Hematopoietic multipotent progenitor cell (in vitro differentiated cells): ENCODE measurements around the gene CD24. TPM values are rescaled to one million over a fixed set of nuclear protein-coding genes. Genes with fewer than 3 reads are reported as not detected.
A peak's percentile ranks its signal among the peaks of the same experiment; 100 is the strongest.
"Not testable (repeated sequence)": the region's sequence is repeated elsewhere in the genome, so short reads cannot be mapped to it uniquely, and the experiment has no call there.

Experiments
- DNase-seq, 3 donors: peaks; one replicate each; pipeline ENCODE4 v3.0.0-alpha.2; 2011 to 2015; ENCODE audit warnings: low read depth in 2 of 3, low spot score in 2 of 3
- total RNA-seq: library from RNA; depleted of rRNA; stranded (reverse); fragments of >200 nt; gene quantifications from one replicate; pipeline ENCODE4 v1.2.3, GENCODE V29; 2012

The CD24 gene, protein sequence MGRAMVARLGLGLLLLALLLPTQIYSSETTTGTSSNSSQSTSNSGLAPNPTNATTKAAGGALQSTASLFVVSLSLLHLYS
- total RNA-seq: 3.5 TPM

DNA sequence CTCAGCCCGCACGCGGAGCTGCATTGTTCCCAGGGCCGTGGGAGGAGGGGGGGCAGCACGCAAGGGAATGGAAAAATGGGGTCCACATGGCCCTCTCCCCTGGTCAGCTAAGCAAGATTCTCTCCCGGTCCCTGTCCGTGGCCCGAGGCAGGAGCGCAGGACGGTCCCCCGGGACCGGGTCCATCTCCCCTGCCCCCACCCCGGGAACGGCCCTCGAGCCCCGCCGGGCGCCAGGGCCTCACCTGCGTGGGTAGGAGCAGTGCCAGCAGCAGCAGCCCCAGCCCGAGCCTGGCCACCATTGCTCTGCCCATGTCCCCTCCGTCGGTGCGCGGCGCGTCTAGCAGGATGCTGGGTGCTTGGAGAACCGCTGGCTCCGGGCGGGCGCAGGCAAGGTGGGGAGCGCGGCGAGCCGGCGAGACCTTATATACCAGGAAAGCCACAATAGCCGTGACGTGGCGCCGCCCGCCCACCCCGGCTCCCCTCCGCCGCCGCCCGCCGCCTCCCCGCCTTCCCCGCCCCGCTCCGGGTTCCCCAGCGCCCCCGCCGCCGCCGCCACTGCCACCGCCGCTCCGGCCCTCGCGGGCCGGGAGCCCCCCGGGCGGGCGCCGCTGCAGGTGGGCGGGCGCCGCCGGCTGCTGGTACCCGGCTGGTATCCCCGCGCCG lies at the start of gene CD24:
Gene CD24, minus strand, starts transcription at position 394 of the 663 bp plus-strand sequence. Its CDS starts 83 bp downstream, at position 311.
- no peak for DNase-seq

DNA sequence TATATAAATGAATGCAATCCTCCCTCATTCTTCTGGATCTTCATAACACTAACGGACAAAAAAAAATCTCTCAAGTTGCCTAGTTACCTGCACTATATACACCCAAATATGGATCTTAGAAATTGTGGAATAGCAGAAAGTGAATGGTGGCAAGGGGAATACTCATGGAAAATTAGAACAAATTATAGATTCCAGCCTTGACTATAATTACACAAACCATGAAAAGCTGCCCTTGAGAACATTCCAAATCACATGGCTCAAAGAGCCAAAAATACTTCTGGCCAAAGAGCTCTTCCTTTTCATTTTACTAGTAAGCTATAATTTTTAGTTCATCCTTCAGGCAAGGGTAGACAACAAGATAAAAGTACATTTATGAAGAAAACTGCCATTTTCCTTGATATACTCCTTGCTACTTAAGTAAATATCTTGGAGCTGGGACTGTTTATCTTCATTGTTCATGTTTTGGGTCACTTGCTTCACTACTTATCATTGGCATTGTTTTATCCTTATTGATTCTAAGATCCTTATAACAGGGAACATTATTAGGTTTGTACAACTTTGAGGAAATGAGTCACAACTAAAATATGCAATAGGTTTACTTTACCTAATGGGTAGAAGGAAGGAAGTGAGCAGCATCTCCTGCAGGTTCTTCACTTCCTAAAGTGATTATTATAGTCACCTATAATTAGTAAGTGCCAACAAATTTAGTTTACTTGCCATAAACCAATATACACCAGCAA lies 47.1 kb upstream of the CD24 start:
- no peak for DNase-seq

DNA sequence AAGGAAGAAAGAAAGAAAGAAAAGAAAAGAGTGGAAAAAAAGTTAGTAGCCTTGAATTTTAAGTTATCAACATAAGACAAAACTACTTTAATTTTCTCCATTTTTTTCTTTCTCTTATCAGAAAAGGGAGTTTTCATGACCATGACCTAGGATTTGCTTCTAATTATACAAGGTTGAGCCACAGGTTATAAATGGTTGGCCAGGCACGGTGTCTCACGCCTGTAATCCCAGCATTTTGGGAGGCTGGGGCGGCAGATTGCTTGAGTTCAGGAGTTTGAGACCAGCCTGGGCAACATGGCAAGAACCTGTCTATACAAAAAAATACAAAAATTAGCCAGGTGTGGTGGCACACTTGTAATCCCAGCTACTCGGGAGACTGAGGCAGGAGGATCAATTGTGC lies 45.7 kb upstream of the CD24 start:
- no peak for DNase-seq

GRCh38 chr6:107019628-107020027 lies 45.1 kb upstream of the CD24 start:
- not testable (repeated sequence) for DNase-seq

DNA sequence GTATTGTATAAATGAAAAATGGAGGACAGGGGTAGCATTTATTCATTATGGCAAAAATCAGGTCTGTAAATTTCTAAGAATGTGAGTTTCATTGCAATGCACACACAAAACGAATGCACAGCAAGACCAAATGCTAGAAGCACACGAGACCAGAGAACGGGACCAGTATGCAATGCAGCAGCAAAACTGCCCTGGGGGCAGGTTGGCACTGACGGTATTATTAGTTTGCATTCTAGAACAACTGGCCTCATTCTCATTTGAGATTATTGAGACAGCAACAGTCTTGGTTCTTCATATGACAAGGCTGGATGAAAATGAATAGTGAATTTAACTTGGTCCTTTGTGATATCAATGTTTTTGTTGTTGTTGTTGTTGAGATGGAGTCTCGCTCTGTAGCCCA lies 44.5 kb upstream of the CD24 start:
- DNase-seq: no peak

- DNase-seq: no peak
Measured at GRCh38 chr6:107009499-107009898, 35.0 kb upstream of the CD24 start.

DNA sequence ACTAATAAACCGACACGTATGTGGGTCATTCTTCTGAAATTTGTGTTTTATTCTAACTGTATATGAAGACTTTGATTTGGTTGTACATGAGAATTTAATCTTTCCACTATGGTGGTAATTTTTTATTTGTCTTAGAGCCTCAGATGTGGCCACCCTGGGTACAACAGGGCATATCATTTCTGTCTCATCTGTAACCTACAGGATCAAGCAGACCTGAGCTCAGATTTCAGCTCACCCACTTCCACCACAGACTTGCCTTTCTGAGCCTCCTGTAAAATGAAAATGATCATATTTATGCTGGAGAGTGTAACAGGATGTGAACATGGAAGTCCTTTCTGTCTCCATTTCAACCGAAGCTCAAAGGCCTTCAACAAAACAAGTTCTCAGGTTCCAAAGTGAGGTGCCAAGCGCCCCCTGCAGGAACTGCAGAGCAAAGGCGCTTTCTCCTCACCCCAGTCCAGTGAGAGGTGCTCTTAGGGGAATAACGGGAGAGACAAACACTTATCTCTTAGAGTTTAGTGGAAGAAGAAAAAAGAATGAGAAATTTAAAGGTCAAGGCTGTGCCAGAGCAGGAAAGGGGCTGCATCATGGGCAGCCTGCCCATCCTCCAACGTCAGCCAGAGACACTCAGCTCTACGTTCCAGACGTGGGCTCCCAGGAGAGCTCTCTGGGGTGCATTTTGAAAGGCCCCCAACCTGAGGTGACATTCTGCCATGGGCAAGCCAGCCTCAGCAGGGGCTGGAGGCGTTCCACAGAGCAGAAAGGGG lies 23.0 kb upstream of the CD24 start:
- peak in 2 of 3 donors; percentile 49 to 64 for DNase-seq

GRCh38 chr6:106995640-106996039 lies 21.1 kb upstream of the CD24 start:
- no peak for DNase-seq

GRCh38 chr6:106989737-106990136 lies 15.2 kb upstream of the CD24 start:
- not testable (repeated sequence) for DNase-seq

DNA sequence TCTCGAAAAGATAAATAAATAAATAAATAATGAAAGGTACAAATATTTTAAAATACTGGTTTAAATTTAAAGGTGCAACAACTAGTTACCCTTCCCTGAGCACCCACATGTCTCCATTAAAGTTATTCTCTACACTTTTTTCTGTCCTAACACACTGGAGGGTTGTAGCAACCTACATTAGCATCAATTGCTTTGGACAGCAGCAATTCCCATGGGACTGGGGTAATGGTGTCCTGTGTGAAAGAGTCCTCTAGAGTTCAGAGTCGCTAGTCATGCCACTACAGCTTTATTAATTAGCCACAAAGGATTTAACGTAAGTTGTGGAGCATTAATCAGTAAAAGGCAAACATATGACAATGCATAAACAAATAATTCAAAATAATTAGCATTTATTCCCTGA lies 14.1 kb upstream of the CD24 start:
- no peak for DNase-seq

GRCh38 chr6:106981926-106982325 lies 7.4 kb upstream of the CD24 start:
- no peak for DNase-seq

DNA sequence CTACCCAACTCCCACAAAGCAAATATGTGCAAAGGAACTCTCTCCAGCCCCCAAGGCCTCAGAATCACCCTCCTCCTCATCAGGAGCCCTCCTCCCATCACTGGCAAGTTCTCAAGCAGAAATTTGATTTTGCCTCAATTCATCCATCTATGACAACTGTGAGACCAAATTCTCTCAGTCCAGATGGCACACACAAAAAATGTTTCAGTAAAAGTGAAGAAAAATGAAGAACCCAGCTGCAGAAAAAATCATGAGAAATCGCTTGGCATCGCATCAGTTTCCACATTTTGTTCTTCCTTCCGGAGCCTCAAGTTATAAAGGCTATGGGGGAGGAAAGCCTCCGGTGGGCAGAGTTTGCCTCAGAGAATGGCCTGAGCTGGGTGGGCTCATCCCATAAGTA lies 6.4 kb upstream of the CD24 start:
- no peak for DNase-seq

- peak; percentile 44 to 87 (median 76) for DNase-seq
Measured at GRCh38 chr6:106979435-106979884, 4.9 kb upstream of the CD24 start.

DNA sequence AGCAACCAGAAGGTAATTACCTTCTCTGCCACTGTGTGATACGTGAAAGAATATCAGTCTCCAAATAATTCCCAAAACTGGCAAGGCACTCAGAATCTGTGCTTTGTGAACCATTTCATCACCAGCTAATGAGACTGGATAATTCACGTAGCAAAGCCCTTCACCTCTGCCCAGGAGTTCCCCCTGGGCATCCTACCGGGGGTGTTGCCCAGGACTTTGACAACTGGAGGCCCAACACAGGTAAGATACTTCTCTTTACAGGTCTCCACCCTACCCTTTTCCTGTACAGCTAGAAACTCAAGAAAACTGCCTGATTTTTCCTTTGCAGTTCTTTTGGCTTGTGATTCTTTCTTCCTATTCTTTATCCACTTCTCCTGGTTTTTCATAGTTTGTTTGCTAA lies 2.7 kb upstream of the CD24 start:
- no peak for DNase-seq

GRCh38 chr6:106976270-106976669 lies 1.7 kb upstream of the CD24 start:
- DNase-seq: no peak

GRCh38 chr6:106975738-106976064 lies 1.2 kb upstream of the CD24 start:
- peak in 1 of 3 donors; percentile 22 for DNase-seq

GRCh38 chr6:106974999-106975737 lies 639 bp upstream of the CD24 start:
- DNase-seq: peak in 1 of 3 donors; percentile 21

DNA sequence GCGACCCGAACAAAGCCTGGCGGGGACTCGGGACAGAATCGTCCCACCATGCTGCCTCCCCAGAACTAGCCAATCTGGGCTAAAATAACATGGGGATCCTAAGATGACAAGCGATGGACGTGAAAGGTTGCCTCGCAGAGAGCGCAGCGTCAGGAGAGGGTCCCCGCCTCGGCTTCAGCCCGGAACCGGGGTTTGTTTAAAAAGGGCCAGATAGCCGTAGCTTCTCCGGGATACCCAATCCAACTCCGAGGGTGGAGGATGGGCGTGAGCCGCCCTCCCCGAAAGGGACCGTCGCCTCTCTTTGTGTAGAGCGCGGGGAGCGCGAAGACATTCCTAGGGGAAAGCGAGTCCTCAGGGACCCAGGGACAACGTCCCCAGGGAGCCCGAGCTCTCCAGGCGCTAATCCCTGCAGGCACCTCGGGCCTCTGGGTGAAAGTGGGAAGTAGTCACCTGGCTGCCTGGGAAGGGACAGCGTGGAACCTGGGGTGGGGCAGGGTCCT lies 643 bp downstream of the CD24 start:
- peak in 1 of 3 donors; percentile 18 for DNase-seq

GRCh38 chr6:106973018-106973835 lies 1.3 kb downstream of the CD24 start:
- DNase-seq: no peak

DNA sequence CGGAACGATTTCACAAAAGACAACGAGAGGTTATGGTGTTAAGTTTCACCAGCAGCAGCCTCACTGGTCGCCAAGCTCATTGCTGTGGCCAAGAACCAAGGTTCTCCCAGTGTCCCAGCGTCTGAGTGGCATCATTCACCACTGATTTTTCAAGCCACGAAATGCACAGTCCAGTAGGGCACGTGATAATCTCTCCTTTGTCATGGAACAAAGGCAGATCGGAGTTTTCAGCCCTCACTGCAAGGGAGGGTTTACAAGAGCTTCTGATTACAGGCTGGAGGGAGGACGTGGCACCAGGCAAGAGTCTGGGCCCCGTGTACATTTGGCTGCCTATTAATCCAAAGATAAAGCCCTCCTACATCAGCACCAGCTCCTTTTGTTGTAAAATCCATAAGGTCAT lies 2.0 kb downstream of the CD24 start:
- DNase-seq: no peak
